Measurements from ENCODE around the gene TRAFD1.

DNA sequence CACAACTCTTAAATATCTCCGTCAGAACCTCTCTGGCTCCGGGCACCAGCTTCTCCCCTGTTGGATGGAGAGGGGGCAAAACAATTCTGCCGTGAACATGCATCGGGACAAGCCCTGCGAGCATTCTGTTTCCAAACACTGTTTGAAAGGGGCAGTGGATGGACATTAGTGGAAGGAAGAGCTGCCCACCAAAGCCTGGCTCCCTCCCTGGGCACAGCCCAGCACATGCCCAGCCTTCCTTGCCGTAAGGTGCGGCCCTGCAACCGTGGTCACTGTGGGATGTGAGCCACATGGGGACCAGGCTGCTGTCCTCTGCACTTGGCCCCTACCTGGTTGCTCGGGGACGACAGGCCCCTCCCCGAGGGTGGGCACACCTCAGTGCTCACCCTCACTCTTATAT lies 54.0 kb downstream of the TRAFD1 start:
- TF ChIP-seq POLR2A (IDR thresholded peaks at IDR 0.05) = no peak
- TF ChIP-seq, protein P1, sequence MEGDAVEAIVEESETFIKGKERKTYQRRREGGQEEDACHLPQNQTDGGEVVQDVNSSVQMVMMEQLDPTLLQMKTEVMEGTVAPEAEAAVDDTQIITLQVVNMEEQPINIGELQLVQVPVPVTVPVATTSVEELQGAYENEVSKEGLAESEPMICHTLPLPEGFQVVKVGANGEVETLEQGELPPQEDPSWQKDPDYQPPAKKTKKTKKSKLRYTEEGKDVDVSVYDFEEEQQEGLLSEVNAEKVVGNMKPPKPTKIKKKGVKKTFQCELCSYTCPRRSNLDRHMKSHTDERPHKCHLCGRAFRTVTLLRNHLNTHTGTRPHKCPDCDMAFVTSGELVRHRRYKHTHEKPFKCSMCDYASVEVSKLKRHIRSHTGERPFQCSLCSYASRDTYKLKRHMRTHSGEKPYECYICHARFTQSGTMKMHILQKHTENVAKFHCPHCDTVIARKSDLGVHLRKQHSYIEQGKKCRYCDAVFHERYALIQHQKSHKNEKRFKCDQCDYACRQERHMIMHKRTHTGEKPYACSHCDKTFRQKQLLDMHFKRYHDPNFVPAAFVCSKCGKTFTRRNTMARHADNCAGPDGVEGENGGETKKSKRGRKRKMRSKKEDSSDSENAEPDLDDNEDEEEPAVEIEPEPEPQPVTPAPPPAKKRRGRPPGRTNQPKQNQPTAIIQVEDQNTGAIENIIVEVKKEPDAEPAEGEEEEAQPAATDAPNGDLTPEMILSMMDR (IDR thresholded peaks at IDR 0.05) = no peak

All from esophagus squamous epithelium (tissue), 4 donors.